MM.1S (cell line): ENCODE results near the gene ROBO2.

Experiments used
- DNase-seq: peaks from one replicate; pipeline ENCODE4 v3.0.0-alpha.2; 2015
- H2AFZ ChIP-seq: fragments of 300-600 bp; sonication (generic); 2 replicates; pipeline ENCODE4 v1.6.0; 2016; ENCODE audit warnings: antibody characterized with exemption, low read length
- H3F3A ChIP-seq: fragments of 300-600 bp; sonication (generic); 2 replicates; pipeline ENCODE4 v1.6.1; 2016; ENCODE audit warnings: mild to moderate bottlenecking, antibody characterized with exemption, low read length, moderate library complexity, mixed read lengths; ENCODE audit not compliant: insufficient read depth
- H3K27ac ChIP-seq: fragments of 300-600 bp; sonication (generic); 2 replicates; pipeline ENCODE4 v1.5.1; 2016; ENCODE audit warnings: mild to moderate bottlenecking, low read length
- H3K27me3 ChIP-seq: fragments of 300-600 bp; sonication (generic); replicated peaks from 2 replicates; pipeline ENCODE4 v1.6.0; 2016; ENCODE audit warnings: low read length; ENCODE audit not compliant: insufficient read depth
- H3K36me3 ChIP-seq: fragments of 300-600 bp; sonication (generic); replicated peaks from 2 replicates; pipeline ENCODE4 v1.6.1; 2016; ENCODE audit warnings: mild to moderate bottlenecking, low read length, mixed read lengths; ENCODE audit not compliant: insufficient read depth
- H3K4me1 ChIP-seq: fragments of 300-600 bp; sonication (generic); 2 replicates; pipeline ENCODE4 v1.6.1; 2016; ENCODE audit warnings: low read length, mixed read lengths
- H3K4me2 ChIP-seq: fragments of 300-600 bp; sonication (generic); 2 replicates; pipeline ENCODE4 v1.6.0; 2016; ENCODE audit warnings: low read depth, low read length
- H3K4me3 ChIP-seq: fragments of 300-600 bp; sonication (generic); 2 replicates; pipeline ENCODE4 v1.5.1; 2016; ENCODE audit warnings: low read length, mixed read lengths
- H3K79me2 ChIP-seq: fragments of 300-600 bp; sonication (generic); 2 replicates; pipeline ENCODE4 v1.6.1; 2016; ENCODE audit warnings: mixed run types, low read length, mixed read lengths
- H3K9ac ChIP-seq: fragments of 300-600 bp; sonication (generic); 2 replicates; pipeline ENCODE4 v1.6.1; 2016; ENCODE audit warnings: low read length, mixed read lengths
- H3K9me2 ChIP-seq: fragments of 300-600 bp; sonication (generic); replicated peaks from 2 replicates; pipeline ENCODE4 v1.6.1; 2016; ENCODE audit warnings: mild to moderate bottlenecking, low read length, mixed read lengths; ENCODE audit not compliant: insufficient read depth
- H3K9me3 ChIP-seq: fragments of 300-600 bp; sonication (generic); replicated peaks from 2 replicates; pipeline ENCODE4 v1.6.1; 2016; ENCODE audit warnings: mild to moderate bottlenecking, low read length, mixed read lengths; ENCODE audit not compliant: insufficient read depth
- H4K20me1 ChIP-seq: fragments of 300-600 bp; sonication (generic); 2 replicates; pipeline ENCODE4 v1.6.1; 2016; ENCODE audit warnings: mild to moderate bottlenecking, low read length, moderate library complexity, mixed read lengths; ENCODE audit not compliant: insufficient read depth
- CTCF ChIP-seq: fragments of 300-600 bp; sonication (generic); IDR thresholded peaks from 2 replicates; pipeline ENCODE4 v1.5.1; 2016; ENCODE audit warnings: antibody characterized with exemption, low read length, mixed read lengths
- EZH2 ChIP-seq: fragments of 300-600 bp; sonication (generic); optimal IDR thresholded peaks from 2 replicates; pipeline ENCODE3; 2017; ENCODE audit warnings: low read depth, mild to moderate bottlenecking, antibody characterized with exemption, low read length, mixed read lengths
- EZH2phosphoT487 ChIP-seq: fragments of 300-600 bp; sonication (generic); IDR thresholded peaks from 2 replicates; pipeline ENCODE4 v1.6.1; 2018; ENCODE audit warnings: antibody characterized with exemption, low read length

ROBO2 gene

DNA sequence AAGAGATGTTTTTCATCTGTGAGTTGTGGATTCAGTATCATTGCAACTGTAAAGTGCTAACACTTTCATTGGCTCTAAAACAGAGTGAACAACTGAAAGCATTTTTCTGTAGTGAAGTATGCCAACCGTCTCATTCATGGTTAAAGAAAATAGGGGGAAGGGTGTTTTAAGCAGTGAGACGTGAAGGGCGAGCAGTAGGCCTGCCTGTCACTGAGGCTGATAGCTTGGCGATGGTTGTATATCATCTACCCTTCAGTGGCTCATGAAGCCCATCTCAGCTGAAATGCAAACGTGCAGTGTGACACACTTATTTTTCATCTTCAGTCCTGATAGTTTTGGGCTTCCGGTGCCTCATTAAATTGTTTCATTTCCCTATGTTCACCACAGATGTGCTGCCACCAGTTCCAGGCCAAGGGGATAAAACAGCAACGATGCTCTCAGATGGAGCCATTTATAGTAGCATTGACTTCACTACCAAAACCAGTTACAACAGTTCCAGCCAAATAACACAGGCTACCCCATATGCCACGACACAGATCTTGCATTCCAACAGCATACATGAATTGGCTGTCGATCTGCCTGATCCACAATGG, 562.0 kb downstream of the ROBO2 start:
- Histone ChIP-seq H3K9ac (no peak overlapping the region), H3K27ac (peak overlapping the region; percentile 23; the same call in 1 of the 2 replicates), H2AFZ (no peak overlapping the region; the same call in 1 of the 2 replicates), H3K27me3 (no peaks in the 10 kb centered on the region), H3F3A (no peaks in the 10 kb centered on the region), H3K9me3 (no peaks in the 10 kb centered on the region), H3K4me1 (peaks cover 10% of the 10 kb centered on the region), H3K9me2 (no peaks in the 10 kb centered on the region), H4K20me1 (no peaks in the 10 kb centered on the region), H3K4me3 (no peak overlapping the region), H3K36me3 (no peaks in the 10 kb centered on the region), H3K4me2 (peak overlapping the region; percentile 40), H3K79me2 (no peaks in the 10 kb centered on the region)
- peak; percentile 26 for DNase-seq
- TF ChIP-seq EZH2 (no peak), EZH2phosphoT487 (no peak), CTCF (no peak)

GRCh38 chr3:77602722-77603121, 562.8 kb downstream of the ROBO2 start:
- Histone ChIP-seq H3K27ac (no peak overlapping the region), H3K4me1 (peaks cover 10% of the 10 kb centered on the region), H3K79me2 (no peaks in the 10 kb centered on the region), H3F3A (no peaks in the 10 kb centered on the region), H4K20me1 (no peaks in the 10 kb centered on the region), H3K27me3 (no peaks in the 10 kb centered on the region), H3K4me3 (no peak overlapping the region), H3K9ac (no peak overlapping the region), H3K36me3 (no peaks in the 10 kb centered on the region), H3K4me2 (no peak overlapping the region), H2AFZ (no peak overlapping the region), H3K9me3 (no peaks in the 10 kb centered on the region), H3K9me2 (no peaks in the 10 kb centered on the region)
- TF ChIP-seq CTCF = no peak
- no peak for TF ChIP-seq EZH2
- TF ChIP-seq EZH2phosphoT487 = no peak
- DNase-seq = no peak

DNA sequence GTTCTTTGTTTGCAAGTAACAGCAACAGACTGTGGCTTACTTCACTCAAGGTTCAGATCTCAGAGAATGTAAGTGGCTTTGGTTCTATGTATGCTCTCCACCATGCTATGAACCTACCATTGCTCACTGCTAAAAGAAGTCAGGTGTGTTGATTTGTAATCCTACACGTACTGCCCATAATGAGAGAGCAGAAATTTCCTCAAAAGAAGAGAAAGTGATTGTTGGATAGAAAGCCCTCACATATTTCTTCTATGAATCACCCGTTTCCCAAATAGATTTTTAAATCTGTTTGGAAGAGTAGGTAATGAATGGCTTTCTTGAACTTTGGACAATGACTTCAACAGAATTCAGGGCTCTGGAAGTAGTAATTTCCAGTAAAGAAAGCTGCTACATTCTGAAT, 565.4 kb downstream of the ROBO2 start:
- TF ChIP-seq EZH2phosphoT487 = no peak
- TF ChIP-seq EZH2 = no peak
- TF ChIP-seq CTCF = no peak
- no peak for DNase-seq
- no peaks in the 10 kb centered on the region for H3K36me3 ChIP-seq

More for the DNA sequence above, 565.4 kb downstream of the ROBO2 start:
- Histone ChIP-seq H3K9ac (no peak overlapping the region), H3K4me3 (no peak overlapping the region), H4K20me1 (no peaks in the 10 kb centered on the region), H3K9me3 (no peaks in the 10 kb centered on the region), H3K4me2 (no peak overlapping the region), H3K4me1 (peaks cover 10% of the 10 kb centered on the region), H3K27me3 (no peaks in the 10 kb centered on the region), H3K27ac (no peak overlapping the region), H2AFZ (no peak overlapping the region), H3K9me2 (no peaks in the 10 kb centered on the region), H3K79me2 (no peaks in the 10 kb centered on the region), H3F3A (no peaks in the 10 kb centered on the region)
